ENCODE results near the gene TBK1. TPM values are rescaled to one million over a fixed set of nuclear protein-coding genes. Genes with fewer than 3 reads are reported as not detected.

Gene TBK1
- total RNA-seq, 1 donor from 2014 or later: 29.0 TPM

DNA sequence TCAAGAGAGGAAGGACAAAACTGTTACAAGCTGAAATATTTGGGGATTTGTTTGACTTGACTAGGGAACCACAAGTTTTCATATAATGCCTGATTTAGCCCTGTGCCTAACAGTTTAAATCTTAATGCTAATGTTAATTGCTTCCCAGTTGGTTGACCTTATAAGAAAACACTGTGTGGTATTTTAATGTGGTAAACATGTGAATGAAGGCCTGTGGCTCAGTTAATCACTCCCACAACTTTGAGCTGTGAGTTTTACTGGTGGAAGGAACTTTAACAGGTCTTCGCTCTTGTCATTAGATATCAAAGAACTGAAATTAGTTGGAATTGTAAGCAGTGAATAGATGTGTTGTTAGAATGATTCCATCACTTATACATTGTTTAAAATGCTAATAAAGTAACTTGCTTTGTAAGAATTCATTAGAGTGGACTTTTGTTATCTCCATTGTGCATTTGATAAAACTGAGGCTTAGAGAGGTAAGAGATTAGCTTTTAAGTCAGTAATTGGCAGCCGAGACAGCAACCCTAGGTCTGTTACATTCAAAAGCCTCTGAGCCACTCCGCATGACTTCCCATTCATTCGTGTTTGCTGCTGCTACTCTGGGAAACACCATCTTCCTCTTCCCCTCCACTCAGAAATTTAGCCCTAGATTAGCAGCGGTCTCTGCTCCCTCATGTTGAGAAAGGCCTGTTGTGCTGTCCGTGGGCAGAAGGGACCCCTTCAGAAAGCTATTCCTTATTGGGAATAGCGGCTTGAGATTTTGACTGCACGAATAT lies 1.0 kb upstream of the TBK1 start:
- peak overlapping the region; percentile 99 for H3K27ac ChIP-seq
- TF ChIP-seq POLR2AphosphoS5 (IDR thresholded peaks at IDR 0.05; ENCODE audit: insufficient read depth in 1 of 2, low read depth in 1 of 2): no peak
- no peak for TF ChIP-seq POLR2A (IDR thresholded peaks at IDR 0.05)
- TF ChIP-seq CTCF (IDR thresholded peaks at IDR 0.05): no peak
- H3K4me1 ChIP-seq: peaks cover 30% of the 10 kb centered on the region
- H3K4me3 ChIP-seq: peak overlapping the region; percentile 89 to 96
- intact Hi-C loops (cut with DNase I): no loop called here
- H3K27me3 ChIP-seq: no peaks in the 10 kb centered on the region
- DNase-seq (ENCODE audit: extremely low spot score in 2 of 2): no peak
- H3K36me3 ChIP-seq: peaks cover 0 to 14% of the 10 kb centered on the region in 2 donors
- H3K9me3 ChIP-seq: no peaks in the 10 kb centered on the region

GRCh38 chr12:64452559-64453329 lies 824 bp downstream of the TBK1 start:
- DNase-seq (ENCODE audit: extremely low spot score in 2 of 2): no peak
- Histone ChIP-seq H3K9me3 (no peaks in the 10 kb centered on the region), H3K27me3 (no peaks in the 10 kb centered on the region), H3K4me1 (peaks cover 30% of the 10 kb centered on the region), H3K27ac (peak overlapping the region; percentile 99), H3K4me3 (peak overlapping the region; percentile 89 to 96), H3K36me3 (peaks cover 0 to 4% of the 10 kb centered on the region in 2 donors)
- intact Hi-C loops (cut with DNase I): no loop called here
- TF ChIP-seq POLR2AphosphoS5 (IDR thresholded peaks at IDR 0.05; ENCODE audit: insufficient read depth in 1 of 2, low read depth in 1 of 2) (peak; percentile 31 to 81), CTCF (IDR thresholded peaks at IDR 0.05) (no peak)

GRCh38 chr12:64455506-64455905 lies 3.6 kb downstream of the TBK1 start:
- Histone ChIP-seq H3K27ac (no peak overlapping the region), H3K9me3 (no peaks in the 10 kb centered on the region), H3K36me3 (peaks cover 0 to 6% of the 10 kb centered on the region in 2 donors), H3K27me3 (no peaks in the 10 kb centered on the region), H3K4me3 (no peak overlapping the region), H3K4me1 (peaks cover 48% of the 10 kb centered on the region)
- DNase-seq (ENCODE audit: extremely low spot score in 2 of 2): no peak
- intact Hi-C loops (cut with DNase I): no loop called here
- no peak for TF ChIP-seq POLR2AphosphoS5 (IDR thresholded peaks at IDR 0.05; ENCODE audit: insufficient read depth in 1 of 2, low read depth in 1 of 2)
- no peak for TF ChIP-seq CTCF (IDR thresholded peaks at IDR 0.05)
- TF ChIP-seq POLR2A (IDR thresholded peaks at IDR 0.05): no peak

DNA sequence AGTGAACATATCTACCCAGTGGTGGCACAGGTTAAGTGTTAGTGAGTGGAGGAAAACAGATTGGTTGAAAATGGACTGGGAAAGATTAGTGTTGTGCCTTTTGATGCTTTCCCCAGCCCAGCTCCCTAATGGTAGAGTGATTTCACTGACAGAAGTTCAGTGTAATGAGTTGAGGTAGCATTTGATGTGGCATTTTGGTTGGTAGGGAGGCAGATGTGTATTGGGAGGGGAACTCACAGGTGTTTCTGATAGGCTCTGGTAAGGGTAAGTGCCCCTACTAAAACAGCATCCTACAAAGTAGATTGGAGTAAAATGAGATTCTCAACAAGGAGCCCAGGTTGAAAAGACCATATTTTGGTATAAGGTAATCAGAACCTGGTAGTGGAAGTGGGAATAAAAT lies 4.2 kb downstream of the TBK1 start:
- H3K4me1 ChIP-seq: peaks cover 41% of the 10 kb centered on the region

More for the DNA sequence above, 4.2 kb downstream of the TBK1 start:
- H3K27me3 ChIP-seq: no peaks in the 10 kb centered on the region
- no peak for DNase-seq (ENCODE audit: extremely low spot score in 2 of 2)
- H3K4me3 ChIP-seq: no peak overlapping the region
- H3K9me3 ChIP-seq: no peaks in the 10 kb centered on the region
- H3K36me3 ChIP-seq: peaks cover 0 to 11% of the 10 kb centered on the region in 2 donors
- no peak overlapping the region for H3K27ac ChIP-seq
- TF ChIP-seq POLR2AphosphoS5 (IDR thresholded peaks at IDR 0.05; ENCODE audit: insufficient read depth in 1 of 2, low read depth in 1 of 2): no peak
- no peak for TF ChIP-seq CTCF (IDR thresholded peaks at IDR 0.05)
- intact Hi-C loops (cut with DNase I): no loop called here
